HG03439 (cell line): ENCODE data around the gene DSCAM.
"Not testable (repeated sequence)": the region's sequence is repeated elsewhere in the genome, so short reads cannot be mapped to it uniquely, and the experiment has no call there.

Experiments used
- ATAC-seq: cut with Tn5 transposase; IDR thresholded peaks from one replicate; pipeline ENCODE4 v1.9.1; 2021; ENCODE audit warnings: mild to moderate bottlenecking, moderate library complexity; ENCODE audit not compliant: unreplicated experiment

The DSCAM gene

GRCh38 chr21:40074198-40074597 is 772.8 kb downstream of the DSCAM start:
- ATAC-seq: no peak

GRCh38 chr21:40073642-40074041 is 773.3 kb downstream of the DSCAM start:
- no peak for ATAC-seq

- ATAC-seq: no peak
These were observed 776.1 kb downstream of the DSCAM start for GRCh38 chr21:40070871-40071270.

GRCh38 chr21:40067751-40068150 is 779.2 kb downstream of the DSCAM start:
- no peak for ATAC-seq

GRCh38 chr21:40066221-40066620 is 780.7 kb downstream of the DSCAM start:
- ATAC-seq: no peak

- ATAC-seq: no peak
These were observed 786.8 kb downstream of the DSCAM start for GRCh38 chr21:40060083-40060677.

- ATAC-seq: no peak
These were observed 789.6 kb downstream of the DSCAM start for GRCh38 chr21:40057331-40057730.

- ATAC-seq: no peak
These were observed 790.9 kb downstream of the DSCAM start for GRCh38 chr21:40056031-40056430.

GRCh38 chr21:40054403-40054802 is 792.6 kb downstream of the DSCAM start:
- no peak for ATAC-seq

GRCh38 chr21:40053007-40053406 is 794.0 kb downstream of the DSCAM start:
- no peak for ATAC-seq

- ATAC-seq: no peak
These were observed 794.7 kb downstream of the DSCAM start for GRCh38 chr21:40052276-40052675.

- ATAC-seq: no peak
These were observed 795.2 kb downstream of the DSCAM start for GRCh38 chr21:40051801-40052200.

- ATAC-seq: no peak
These were observed 797.0 kb downstream of the DSCAM start for GRCh38 chr21:40049931-40050290.

- no peak for ATAC-seq
These were observed 797.7 kb downstream of the DSCAM start for GRCh38 chr21:40049031-40049930.

GRCh38 chr21:40047993-40048730 is 798.8 kb downstream of the DSCAM start:
- no peak for ATAC-seq

- no peak for ATAC-seq
These were observed 799.7 kb downstream of the DSCAM start for GRCh38 chr21:40047211-40047610.

- no peak for ATAC-seq
These were observed 803.1 kb downstream of the DSCAM start for GRCh38 chr21:40043866-40044265.

- no peak for ATAC-seq
These were observed 803.5 kb downstream of the DSCAM start for GRCh38 chr21:40043423-40043822.

GRCh38 chr21:40041446-40041845 is 805.5 kb downstream of the DSCAM start:
- ATAC-seq: no peak

GRCh38 chr21:40033156-40033782 is 813.7 kb downstream of the DSCAM start:
- ATAC-seq: not testable (repeated sequence)

GRCh38 chr21:40029888-40030287 is 817.1 kb downstream of the DSCAM start:
- no peak for ATAC-seq
